K562 (cell line): ENCODE measurements around the gene ZNF181. TPM values are rescaled to one million over a fixed set of nuclear protein-coding genes. Genes with fewer than 3 reads are reported as not detected.

Source experiments
- BMI1 ChIP-seq: fragments of 150-350 bp; IDR thresholded peaks from 2 replicates; pipeline ENCODE4 v1.6.1; 2014; ENCODE audit warnings: low read length
- CHD4 ChIP-seq: fragments of 200-600 bp; sonication (generic); IDR thresholded peaks from 3 replicates; pipeline ENCODE4 v1.6.1; 2012; ENCODE audit warnings: low read depth, mild to moderate bottlenecking, mixed read lengths, low read length, inconsistent platforms; ENCODE audit not compliant: insufficient read depth, insufficient replicate concordance, poor library complexity, severe bottlenecking
- CREBBP ChIP-seq: IDR thresholded peaks from one replicate; pipeline ENCODE4 v1.6.1; 2012; ENCODE audit warnings: low read depth, mild to moderate bottlenecking, control low read depth, inconsistent platforms, low read length
- CXXC5 ChIP-seq: fragments of 250-450 bp; sonication (Bioruptor Pico); IDR thresholded peaks from 2 replicates; pipeline ENCODE4 v1.8.0; 2022; ENCODE audit warnings: inconsistent platforms, mild to moderate bottlenecking, moderate library complexity
- FOSL1 ChIP-seq: fragments of 200-800 bp; sonication (Bioruptor generic); conservative IDR thresholded peaks from 2 replicates; pipeline ENCODE4 v1.6.1; 2016; ENCODE audit warnings: missing genetic modification characterization, missing compliant biosample characterization
- FOXA3 ChIP-seq, 2 experiments: fragments of 450-650 bp in 1 of 2; sonication (generic) in 1 of 2; formaldehyde crosslinking; IDR thresholded peaks in 1 of 2; conservative IDR thresholded peaks in 1 of 2; 2 replicates each; pipeline versions ENCODE4 v1.4.0 to v1.8.0; 2020 to 2022; ENCODE audit warnings: mild to moderate bottlenecking in 2 of 2, missing genetic modification reagents in 1 of 2
- GTF2F1 ChIP-seq: IDR thresholded peaks from 2 replicates; pipeline ENCODE4 v1.6.1; 2011; ENCODE audit warnings: low read depth, low read length, improper control_type of control experiment
- HMG20A ChIP-seq: fragments of 450-650 bp; formaldehyde crosslinking; conservative IDR thresholded peaks from 2 replicates; pipeline ENCODE4 v1.4.0; 2020; ENCODE audit warnings: mild to moderate bottlenecking, mixed read lengths
- JUNB ChIP-seq: fragments of 450-650 bp; formaldehyde crosslinking; conservative IDR thresholded peaks from 2 replicates; pipeline ENCODE4 v1.4.0; 2020; ENCODE audit warnings: mild to moderate bottlenecking
- L3MBTL2 ChIP-seq: fragments of 450-650 bp; IDR thresholded peaks from 2 replicates; pipeline ENCODE4 v1.6.1; 2016; ENCODE audit warnings: mild to moderate bottlenecking, moderate library complexity
- MAZ ChIP-seq, 2 experiments: fragments of 450-650 bp in 1 of 2; sonication (generic) in 1 of 2; formaldehyde crosslinking; IDR thresholded peaks in 1 of 2; conservative IDR thresholded peaks in 1 of 2; 2 replicates each; pipeline versions ENCODE4 v1.4.0 to v1.5.0; 2020; ENCODE audit warnings: mild to moderate bottlenecking in 1 of 2, missing genetic modification reagents in 1 of 2
- MEF2A ChIP-seq: IDR thresholded peaks from 2 replicates; pipeline ENCODE4 v1.6.1; 2011; ENCODE audit warnings: low read depth, mild to moderate bottlenecking, low read length, moderate library complexity; ENCODE audit not compliant: control insufficient read depth
- POU5F1 ChIP-seq: fragments of 150-350 bp; IDR thresholded peaks from 2 replicates; pipeline ENCODE4 v1.6.1; 2014; ENCODE audit warnings: borderline replicate concordance, low read length, low read depth, mild to moderate bottlenecking; ENCODE audit not compliant: partially characterized antibody
- PPARD ChIP-seq: fragments of 250-450 bp; sonication (Bioruptor Pico); IDR thresholded peaks from 2 replicates; pipeline ENCODE4 v1.8.0; 2022; ENCODE audit warnings: inconsistent platforms, mild to moderate bottlenecking, moderate library complexity
- YY1 ChIP-seq, 3 experiments: IDR thresholded peaks; 2 replicates each; pipeline ENCODE4 v1.6.1; 2011; ENCODE audit warnings: low read length in 2 of 3, mild to moderate bottlenecking in 2 of 3, moderate library complexity in 2 of 3, borderline replicate concordance in 1 of 3, control low read depth in 1 of 3, low read depth in 1 of 3; ENCODE audit not compliant: insufficient read depth in 3 of 3, insufficient replicate concordance in 2 of 3, control insufficient read depth in 1 of 3, insufficient read length in 1 of 3; ENCODE audit errors: extremely low read depth in 1 of 3
- ZKSCAN8 ChIP-seq: fragments of 200-800 bp; sonication (Bioruptor generic); IDR thresholded peaks from 2 replicates; pipeline ENCODE4 v1.6.1; 2016; ENCODE audit warnings: missing genetic modification characterization, missing compliant biosample characterization
- ZNF23 ChIP-seq: fragments of 250-450 bp; sonication (Bioruptor Pico); IDR thresholded peaks from 2 replicates; pipeline ENCODE4 v1.4.0; 2020; ENCODE audit warnings: mild to moderate bottlenecking
- ZNF436 ChIP-seq: fragments of 250-450, 450-650 bp; sonication (Bioruptor Pico); formaldehyde crosslinking; IDR thresholded peaks from 2 replicates; pipeline ENCODE4 v1.7.0; 2020; ENCODE audit warnings: mild to moderate bottlenecking
- ZNF830 ChIP-seq: fragments of 250-450 bp; sonication (Bioruptor Pico); IDR thresholded peaks from 2 replicates; pipeline ENCODE4 v1.5.0; 2021; ENCODE audit warnings: mild to moderate bottlenecking
- polyA plus RNA-seq, 8 experiments: library from polyadenylated mRNA; depleted of rRNA in 4 of 8; stranded (reverse) in 5 of 8; unstranded in 3 of 8; fragments of >200 nt; fragmentation: Nextera tagmentation in 2 of 8; fragmentation: Illumina TruSeq in 1 of 8; extraction: Ambion mirVana in 2 of 8; extraction: Trizol in 1 of 8; gene quantifications; 2 replicates each; pipeline versions ENCODE4 v1.2.1 to v1.2.3, GENCODE V29; 2011 to 2014; ENCODE audit warnings: inconsistent platforms in 1 of 8, missing spikeins in 1 of 8
- total RNA-seq, 7 experiments: library from RNA; depleted of rRNA in 6 of 7; stranded (reverse); fragments of >200 nt in 6 of 7; fragmentation: Illumina TruSeq in 2 of 7; extraction: Trizol in 2 of 7; gene quantifications; 2 replicates each; pipeline versions ENCODE4 v1.2.1 to v1.2.3, GENCODE V29; 2011 to 2021; ENCODE audit warnings: low replicate concordance in 1 of 7
- TF ChIP-seq, protein P1 (sequence below): conservative IDR thresholded peaks from 2 replicates; pipeline ENCODE4 v1.6.1; 2011; ENCODE audit warnings: low read depth, mild to moderate bottlenecking, low read length; ENCODE audit not compliant: control insufficient read depth
- TF ChIP-seq, protein P2 (sequence below): fragments of 450-650 bp; IDR thresholded peaks from 2 replicates; pipeline ENCODE4 v1.6.1; 2016
- TF ChIP-seq, protein P3 (sequence below), 2 experiments: fragments of 450-650 bp in 1 of 2; sonication (generic) in 1 of 2; formaldehyde crosslinking; conservative IDR thresholded peaks; 2 replicates each; pipeline versions ENCODE4 v1.4.0 to v1.8.1; 2020 to 2022; ENCODE audit warnings: mild to moderate bottlenecking in 1 of 2, missing genetic modification reagents in 1 of 2
- TF ChIP-seq, protein P4 (sequence below): sonication (generic); formaldehyde crosslinking; IDR thresholded peaks from 2 replicates; pipeline ENCODE4 v1.8.0; 2022; ENCODE audit warnings: mild to moderate bottlenecking, missing genetic modification reagents

The ZNF181 gene
- total and polyA plus RNA-seq, 9 of the 15 experiments (the other 6 are each of a cell fraction or from before 2014, with no cell fraction given): 4.3 to 20.3 (median 12.1) TPM

DNA sequence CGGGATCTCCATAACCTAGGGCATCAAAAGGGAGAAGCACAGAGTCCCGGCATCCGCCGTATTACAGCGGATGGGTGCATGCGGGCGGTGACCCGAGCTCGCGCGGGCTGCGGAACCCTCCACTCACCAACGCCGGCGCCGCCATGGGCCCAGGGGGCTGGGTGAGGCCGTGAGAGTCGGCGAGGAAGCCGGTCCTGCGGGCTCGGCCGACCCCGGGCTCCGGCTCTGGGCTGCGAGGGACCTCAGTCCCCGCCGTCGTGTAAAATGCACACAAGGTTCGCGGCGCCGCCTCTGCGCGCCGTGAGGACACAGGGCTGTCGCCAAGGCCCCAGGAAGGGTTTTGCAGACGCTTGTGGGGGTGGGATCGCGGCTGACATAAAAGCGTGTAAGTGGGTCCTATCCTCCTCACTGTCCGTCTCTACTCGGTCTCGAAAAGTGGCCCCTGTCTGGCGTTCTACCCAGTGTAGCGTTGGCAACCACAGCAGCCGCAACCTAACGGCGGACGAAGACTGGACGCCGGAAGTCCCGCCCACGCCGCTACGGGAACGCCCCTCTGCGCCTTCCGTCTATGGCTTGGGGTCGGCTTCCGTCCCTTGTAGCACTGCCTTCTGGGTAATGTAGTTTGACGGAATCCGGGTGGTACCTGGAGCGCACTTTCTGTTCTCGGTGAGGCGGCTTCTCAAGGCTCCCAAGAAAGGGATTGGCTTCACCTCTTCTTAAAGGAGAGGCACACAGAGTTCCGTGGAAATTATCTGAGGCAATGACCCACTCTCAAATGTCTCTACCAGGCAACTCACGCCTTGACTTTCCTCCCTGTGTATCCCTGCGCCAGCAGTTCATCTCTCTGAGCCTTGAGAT is 38.9 kb downstream of the ZNF181 start, which contains the start of gene ZNF599 (continued):
- TF ChIP-seq, protein P1, sequence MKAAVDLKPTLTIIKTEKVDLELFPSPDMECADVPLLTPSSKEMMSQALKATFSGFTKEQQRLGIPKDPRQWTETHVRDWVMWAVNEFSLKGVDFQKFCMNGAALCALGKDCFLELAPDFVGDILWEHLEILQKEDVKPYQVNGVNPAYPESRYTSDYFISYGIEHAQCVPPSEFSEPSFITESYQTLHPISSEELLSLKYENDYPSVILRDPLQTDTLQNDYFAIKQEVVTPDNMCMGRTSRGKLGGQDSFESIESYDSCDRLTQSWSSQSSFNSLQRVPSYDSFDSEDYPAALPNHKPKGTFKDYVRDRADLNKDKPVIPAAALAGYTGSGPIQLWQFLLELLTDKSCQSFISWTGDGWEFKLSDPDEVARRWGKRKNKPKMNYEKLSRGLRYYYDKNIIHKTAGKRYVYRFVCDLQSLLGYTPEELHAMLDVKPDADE: peak; percentile 83; the same call in 1 of the 2 replicates
- TF ChIP-seq CXXC5 (CRISPR knock-in tag) (peak; percentile 77), POU5F1 (no peak), YY1 (IDR thresholded peaks at IDR 0.05; ENCODE audit: borderline replicate concordance in 1 of 3, control insufficient read depth in 1 of 3, extremely low read depth in 1 of 3, insufficient read depth in 3 of 3, insufficient read length in 1 of 3, insufficient replicate concordance in 2 of 3, low read depth in 1 of 3, low read length in 2 of 3) (no peak), ZNF830 (CRISPR knock-in tag) (no peak), CHD4 (no peak), MEF2A (no peak), CREBBP (no peak), JUNB (no peak), BMI1 (no peak), ZNF23 (no peak), GTF2F1 (no peak), ZNF436 (CRISPR knock-in tag) (no peak), FOSL1 (tag) (no peak), ZKSCAN8 (CRISPR knock-in tag) (no peak), FOXA3 (CRISPR knock-in tag; conservative IDR thresholded peaks at IDR 0.05 in 1 of 2, IDR thresholded peaks at IDR 0.05 in 1 of 2) (no peak), L3MBTL2 (peak; percentile 89), HMG20A (no peak), MAZ (CRISPR knock-in tag; conservative IDR thresholded peaks at IDR 0.05 in 1 of 2, IDR thresholded peaks at IDR 0.05 in 1 of 2) (peak in 1 of 2 experiments; percentile 52; a peak in 2 of 4 replicates), PPARD (CRISPR knock-in tag) (no peak)
- TF ChIP-seq, protein P2, sequence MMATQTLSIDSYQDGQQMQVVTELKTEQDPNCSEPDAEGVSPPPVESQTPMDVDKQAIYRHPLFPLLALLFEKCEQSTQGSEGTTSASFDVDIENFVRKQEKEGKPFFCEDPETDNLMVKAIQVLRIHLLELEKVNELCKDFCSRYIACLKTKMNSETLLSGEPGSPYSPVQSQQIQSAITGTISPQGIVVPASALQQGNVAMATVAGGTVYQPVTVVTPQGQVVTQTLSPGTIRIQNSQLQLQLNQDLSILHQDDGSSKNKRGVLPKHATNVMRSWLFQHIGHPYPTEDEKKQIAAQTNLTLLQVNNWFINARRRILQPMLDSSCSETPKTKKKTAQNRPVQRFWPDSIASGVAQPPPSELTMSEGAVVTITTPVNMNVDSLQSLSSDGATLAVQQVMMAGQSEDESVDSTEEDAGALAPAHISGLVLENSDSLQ: peak; percentile 65
- TF ChIP-seq, protein P3, sequence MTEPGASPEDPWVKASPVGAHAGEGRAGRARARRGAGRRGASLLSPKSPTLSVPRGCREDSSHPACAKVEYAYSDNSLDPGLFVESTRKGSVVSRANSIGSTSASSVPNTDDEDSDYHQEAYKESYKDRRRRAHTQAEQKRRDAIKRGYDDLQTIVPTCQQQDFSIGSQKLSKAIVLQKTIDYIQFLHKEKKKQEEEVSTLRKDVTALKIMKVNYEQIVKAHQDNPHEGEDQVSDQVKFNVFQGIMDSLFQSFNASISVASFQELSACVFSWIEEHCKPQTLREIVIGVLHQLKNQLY (CRISPR knock-in tag; conservative IDR thresholded peaks at IDR 0.05): no peak
- TF ChIP-seq, protein P4, sequence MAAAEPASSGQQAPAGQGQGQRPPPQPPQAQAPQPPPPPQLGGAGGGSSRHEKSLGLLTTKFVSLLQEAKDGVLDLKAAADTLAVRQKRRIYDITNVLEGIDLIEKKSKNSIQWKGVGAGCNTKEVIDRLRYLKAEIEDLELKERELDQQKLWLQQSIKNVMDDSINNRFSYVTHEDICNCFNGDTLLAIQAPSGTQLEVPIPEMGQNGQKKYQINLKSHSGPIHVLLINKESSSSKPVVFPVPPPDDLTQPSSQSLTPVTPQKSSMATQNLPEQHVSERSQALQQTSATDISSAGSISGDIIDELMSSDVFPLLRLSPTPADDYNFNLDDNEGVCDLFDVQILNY (CRISPR knock-in tag): no peak
